Activated CD8-positive, alpha-beta memory T cell treated with anti-CD3 and anti-CD28 coated beads for 1 hour (primary cell): ENCODE measurements around the gene LHX4.

Experiments
- DNase-seq, 2 donors: peaks; one replicate each; pipeline ENCODE4 v3.0.0-alpha.2; 2020; ENCODE audit warnings: low read depth in 1 of 2; ENCODE audit errors: extremely low read depth in 1 of 2

Gene LHX4

GRCh38 chr1:180229483-180230415 lies at the start of gene LHX4:
TSS of gene LHX4 (plus strand) at chr1:180230264. CDS start at chr1:180230530, 266 bp downstream.
- no peak for DNase-seq

GRCh38 chr1:180181048-180181447 lies 49.0 kb upstream of the LHX4 start:
- no peak for DNase-seq

DNA sequence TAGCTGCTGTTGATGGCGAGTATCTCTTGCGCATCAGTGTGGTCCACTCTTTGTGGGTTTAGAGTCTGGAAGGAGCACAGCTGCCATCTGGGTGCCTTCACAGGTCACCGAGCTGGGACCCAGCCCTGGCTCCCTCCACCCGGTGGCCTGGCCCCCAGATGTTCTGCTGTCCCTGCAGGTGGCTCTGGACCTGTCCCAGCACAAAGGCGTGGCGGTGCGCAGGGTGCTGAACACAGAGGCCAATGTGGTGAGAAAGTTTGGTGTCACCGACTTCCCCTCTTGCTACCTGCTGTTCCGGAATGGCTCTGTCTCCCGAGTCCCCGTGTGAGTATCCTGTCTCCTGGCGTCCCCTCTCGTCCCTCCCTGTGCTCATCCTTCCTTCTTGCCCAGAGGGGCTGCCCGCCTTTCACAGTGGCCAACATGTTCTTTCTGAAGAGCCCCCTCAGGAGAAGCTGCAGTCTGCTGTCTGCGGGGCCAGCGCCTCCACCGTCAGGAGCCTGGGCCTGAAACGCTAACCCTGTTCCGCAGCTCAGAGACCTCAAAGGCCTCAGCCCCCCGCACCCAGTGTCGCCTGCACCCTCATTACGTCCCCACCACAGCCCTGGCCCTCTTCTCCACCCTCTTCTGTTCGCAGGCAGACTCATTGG lies 47.9 kb upstream of the LHX4 start:
- no peak for DNase-seq

DNA sequence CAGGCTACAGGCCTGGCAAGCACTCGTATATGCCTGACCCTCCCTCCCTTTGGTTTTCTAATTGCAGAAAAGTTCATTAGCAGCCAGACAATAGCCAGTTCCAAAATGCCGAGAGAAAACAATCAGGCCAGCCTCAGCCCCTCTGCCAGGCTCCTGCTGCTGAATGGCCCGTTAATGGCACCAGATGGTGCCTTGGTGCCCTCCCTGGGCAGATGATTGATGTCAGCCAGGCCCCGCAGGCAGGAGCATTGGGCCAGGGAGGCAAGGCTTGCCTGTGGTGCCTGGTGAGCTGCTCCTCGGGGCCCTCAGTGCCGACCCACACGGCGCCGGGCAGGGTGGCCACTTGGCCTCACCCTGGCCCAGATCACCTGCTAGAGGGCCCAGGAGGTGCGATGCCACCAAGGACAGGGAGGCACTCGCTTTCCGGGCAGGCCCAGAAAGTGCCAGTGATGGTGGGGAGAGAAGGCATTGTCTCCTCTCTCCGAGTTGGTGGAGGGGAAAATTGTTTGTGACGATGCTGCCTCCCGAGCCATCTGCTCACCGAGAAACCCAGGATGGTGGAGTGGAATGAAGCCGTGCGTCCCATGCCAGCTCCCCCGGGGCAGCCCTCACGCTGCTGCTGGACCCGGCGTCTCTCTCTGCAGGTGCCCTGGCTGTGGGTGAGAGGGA lies 47.3 kb upstream of the LHX4 start:
- DNase-seq: no peak

DNA sequence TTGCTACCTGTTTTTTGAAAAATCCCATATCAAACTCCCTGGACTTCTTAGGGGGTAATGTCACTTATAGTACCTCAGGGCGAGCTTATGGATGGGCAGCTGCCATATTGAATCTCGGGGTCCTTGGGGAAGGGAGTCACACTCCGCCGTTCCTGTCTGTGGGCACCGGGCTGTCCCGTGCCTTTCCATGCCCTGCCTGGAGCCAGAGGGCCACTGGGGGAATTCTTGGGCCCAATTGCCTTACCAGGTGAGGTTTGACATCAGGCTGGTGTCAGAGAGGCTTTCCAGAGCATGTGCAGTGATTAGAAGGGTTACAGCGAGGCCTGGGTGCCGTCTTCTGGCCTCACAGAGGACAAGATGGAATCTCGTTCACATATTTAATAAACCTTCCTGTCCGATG lies 46.6 kb upstream of the LHX4 start:
- DNase-seq: no peak

DNA sequence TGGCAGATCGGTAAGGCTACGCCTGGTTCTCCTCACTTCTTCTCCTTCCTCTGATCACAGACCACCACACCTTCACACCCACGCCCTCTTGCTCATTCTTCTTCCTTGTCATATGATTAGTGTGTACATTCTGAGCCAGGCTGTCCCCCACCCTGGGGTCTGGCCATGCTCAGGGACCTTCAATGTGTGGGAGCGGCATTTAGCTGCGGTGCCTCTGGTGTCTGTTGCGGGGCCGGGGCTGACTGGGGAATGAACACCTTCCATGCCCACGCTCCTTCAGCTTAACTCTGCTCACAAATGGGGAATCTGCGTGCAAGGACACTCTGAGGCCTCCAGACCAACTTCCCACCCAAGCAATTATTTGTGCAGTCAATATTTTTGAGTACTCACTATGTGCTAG lies 46.0 kb upstream of the LHX4 start:
- DNase-seq: no peak

DNA sequence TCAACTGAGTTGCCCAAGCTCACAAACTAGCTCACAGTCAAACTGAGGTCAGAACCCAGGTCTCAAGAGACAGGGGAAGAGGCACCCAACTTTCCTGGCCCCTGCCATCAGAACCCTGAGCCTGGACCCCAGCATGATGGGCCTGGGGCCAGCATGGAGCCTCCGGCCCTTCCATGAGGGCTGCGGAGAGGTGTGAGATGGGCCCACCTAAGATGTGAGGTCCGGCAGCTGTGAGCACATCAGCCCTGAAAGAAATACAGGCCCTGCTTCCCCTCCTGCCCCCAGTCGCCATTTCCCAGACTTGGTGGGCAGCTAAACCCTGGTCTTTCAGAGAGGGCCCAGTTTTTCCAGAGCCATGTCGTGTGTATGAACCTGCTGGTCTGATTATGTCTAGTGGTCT lies 44.8 kb upstream of the LHX4 start:
- DNase-seq: no peak

GRCh38 chr1:180185971-180186645 lies 44.0 kb upstream of the LHX4 start:
- DNase-seq: no peak

GRCh38 chr1:180186831-180187230 lies 43.2 kb upstream of the LHX4 start:
- no peak for DNase-seq

DNA sequence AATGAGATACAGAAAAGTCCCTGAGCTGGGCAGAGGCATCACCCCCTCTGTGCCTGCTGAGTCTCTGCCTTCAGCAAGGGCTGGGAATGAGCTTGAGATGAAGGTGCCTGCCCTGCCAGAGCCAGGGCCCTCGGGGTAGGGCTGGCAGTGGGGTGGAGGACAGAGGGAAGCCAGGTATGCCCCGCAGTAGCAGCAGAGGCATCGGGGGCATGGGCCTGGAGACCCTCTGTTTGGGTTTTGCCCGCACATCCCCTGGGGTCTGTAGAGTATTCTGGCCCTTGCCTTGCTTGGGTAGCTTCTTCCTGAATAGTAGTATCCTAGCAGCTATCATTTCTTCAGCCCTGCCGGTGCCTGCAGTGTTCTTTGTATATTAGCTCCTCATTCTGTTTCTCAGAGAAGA lies 42.4 kb upstream of the LHX4 start:
- no peak for DNase-seq

DNA sequence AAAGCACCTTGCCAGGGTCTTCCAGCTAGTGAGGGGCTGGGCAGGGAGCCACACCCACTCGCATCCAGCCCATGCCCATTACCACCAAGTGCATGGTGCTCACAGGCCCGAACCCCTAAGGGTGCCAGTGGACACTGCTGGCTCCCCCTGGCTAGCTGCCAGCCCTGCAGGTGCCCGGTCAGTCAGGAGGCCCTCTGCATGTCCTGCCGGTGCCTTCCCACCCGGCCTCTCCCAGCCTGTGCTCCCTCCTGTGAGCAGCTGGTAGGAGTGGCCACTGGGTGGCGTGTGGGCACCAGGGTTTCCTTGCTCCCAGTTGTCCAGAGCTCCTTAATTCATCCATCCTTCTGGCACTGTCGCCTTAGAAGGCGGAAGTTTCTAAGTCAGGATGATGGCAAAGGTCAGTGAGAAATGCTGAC lies 42.0 kb upstream of the LHX4 start:
- DNase-seq: no peak

- no peak for DNase-seq
These were observed 41.3 kb upstream of the LHX4 start for GRCh38 chr1:180188684-180189175.

DNA sequence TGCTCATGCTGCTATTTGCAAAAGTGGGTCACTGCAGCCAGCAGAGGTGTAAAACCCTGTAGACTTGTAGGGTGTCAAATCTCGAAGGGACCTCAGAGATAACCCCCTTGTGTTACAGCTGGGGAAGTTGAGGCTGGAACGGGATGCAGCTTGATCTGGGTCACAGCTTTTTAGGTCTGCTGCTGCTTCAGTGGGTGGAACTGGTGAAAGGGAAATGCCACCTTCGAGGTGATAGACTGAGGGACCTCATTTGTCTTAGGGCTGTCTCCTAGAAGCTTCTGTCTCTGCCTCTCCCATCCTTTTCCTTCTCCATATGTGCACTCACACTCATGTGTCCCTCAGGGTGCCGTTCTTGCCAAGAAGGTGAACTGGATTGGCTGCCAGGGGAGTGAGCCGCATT lies 40.0 kb upstream of the LHX4 start:
- DNase-seq: no peak

GRCh38 chr1:180192172-180192571 lies 37.9 kb upstream of the LHX4 start:
- no peak for DNase-seq

DNA sequence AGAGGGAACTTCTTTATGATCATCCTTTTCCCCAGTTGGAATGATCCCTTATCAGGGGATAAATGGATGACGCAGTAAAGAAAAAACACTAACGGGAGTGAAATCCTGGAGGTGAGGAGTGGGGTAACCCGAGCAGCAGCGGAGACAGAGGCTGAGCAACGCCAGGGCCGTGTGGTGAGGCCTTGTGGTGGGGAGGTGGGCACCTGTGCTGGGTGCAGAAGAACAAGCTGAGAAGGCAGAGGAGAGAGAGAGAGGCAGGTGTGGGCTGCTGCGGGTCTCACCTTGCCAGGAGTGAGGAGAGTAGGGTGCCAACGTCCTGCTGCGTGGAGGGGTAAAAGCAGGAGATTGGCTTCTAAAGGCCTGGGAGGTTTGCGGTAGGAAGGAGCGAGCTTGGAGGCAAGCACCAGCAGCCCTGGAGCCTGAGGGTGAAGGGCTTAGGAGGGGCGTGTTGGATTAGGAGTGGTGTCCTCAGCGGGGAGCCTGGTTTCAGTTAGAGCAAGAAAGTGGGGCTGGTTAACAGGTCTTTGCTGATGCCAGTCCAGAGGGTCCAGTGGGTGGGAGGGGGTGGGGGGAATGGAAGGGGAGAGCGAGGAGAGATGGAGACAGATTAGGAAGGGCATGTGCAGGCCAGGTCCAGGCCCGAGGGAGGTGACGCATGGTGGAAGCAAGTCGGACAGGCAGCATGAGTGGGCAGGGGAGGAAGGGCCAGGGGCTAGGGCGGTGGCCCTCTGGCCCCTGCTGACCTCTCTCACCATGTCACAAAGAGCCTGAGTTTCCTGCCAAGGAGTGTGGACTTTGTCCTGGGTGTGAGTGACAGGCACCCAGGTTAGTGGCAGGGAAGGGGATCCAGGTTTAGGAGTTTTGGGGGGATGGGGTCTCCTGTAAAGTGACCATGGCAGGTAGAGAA lies 36.7 kb upstream of the LHX4 start:
- no peak for DNase-seq

DNA sequence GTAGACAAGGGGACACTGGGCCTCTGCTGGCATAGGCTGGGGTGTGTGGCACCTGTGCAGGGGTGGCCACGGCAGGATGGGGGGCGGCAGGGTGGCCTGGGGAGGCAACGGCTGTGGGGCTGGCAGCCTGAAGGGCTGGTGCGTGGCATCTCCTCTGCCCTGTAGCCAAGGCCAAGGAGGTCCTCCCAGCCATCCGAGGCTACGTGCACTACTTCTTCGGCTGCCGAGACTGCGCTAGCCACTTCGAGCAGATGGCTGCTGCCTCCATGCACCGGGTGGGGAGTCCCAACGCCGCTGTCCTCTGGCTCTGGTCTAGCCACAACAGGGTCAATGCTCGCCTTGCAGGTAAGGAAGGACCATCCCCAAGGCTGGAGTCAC lies 36.0 kb upstream of the LHX4 start:
- no peak for DNase-seq

GRCh38 chr1:180194546-180195207 lies 35.4 kb upstream of the LHX4 start:
- no peak for DNase-seq

DNA sequence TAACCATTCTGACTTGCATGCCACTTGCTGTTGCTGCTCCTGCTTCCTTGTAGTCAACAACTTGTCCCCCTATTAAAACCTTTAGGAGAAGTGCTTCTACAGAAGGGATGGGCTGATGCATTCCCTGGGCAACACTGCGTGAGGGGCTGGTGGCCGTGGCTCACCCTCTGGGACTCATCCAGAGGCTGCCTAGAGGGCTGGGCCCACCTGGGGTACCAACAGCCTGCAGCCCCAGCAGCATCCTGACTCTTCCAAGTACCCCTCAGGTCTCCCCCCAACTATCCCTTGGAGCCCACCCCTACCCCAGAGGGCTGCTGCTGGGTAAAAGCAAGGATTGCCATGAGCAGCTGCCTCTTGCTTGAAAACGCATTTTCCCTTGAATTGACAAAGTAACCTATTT lies 34.7 kb upstream of the LHX4 start:
- DNase-seq: no peak

DNA sequence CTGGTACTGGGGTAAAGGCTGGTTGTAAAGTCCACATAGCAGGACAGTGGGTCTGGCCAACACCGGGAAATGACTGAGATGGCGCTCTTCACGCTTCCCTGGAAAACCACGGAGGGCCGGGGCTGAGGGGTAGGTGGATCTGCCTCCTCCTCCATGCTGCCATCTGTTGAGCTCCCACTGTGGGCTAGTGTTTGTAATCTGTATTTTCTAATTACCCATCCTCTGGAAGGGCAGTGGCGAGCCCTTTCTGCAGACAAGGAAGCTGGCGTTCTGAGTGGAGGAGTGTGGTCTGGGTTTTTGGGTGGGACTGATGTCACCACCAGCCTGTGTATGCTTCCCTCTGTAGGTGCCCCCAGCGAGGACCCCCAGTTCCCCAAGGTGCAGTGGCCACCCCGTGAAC lies 34.1 kb upstream of the LHX4 start:
- no peak for DNase-seq
